Astrocyte (in vitro differentiated cells and primary cell): ENCODE results near the gene ICAM1. TPM values are rescaled to one million over a fixed set of nuclear protein-coding genes. Genes with fewer than 3 reads are reported as not detected.

Experiments
- DNase-seq: peaks from one replicate; pipeline ENCODE4 v3.0.0-alpha.2; 2010; ENCODE audit warnings: low read depth
- FAIRE-seq: peaks from 2 replicates; lab custom pipeline; 2011; peaks lifted over from hg19 to GRCh38; lab: Jason Lieb, UNC
- H2AFZ ChIP-seq: 2 replicates; pipeline ENCODE4 v1.6.0; 2012; ENCODE audit warnings: low read depth, low read length, inconsistent platforms
- H3K27ac ChIP-seq: 2 replicates; pipeline ENCODE4 v1.5.1; 2011; ENCODE audit warnings: low read depth, low read length, inconsistent platforms
- H3K27me3 ChIP-seq: 2 replicates; pipeline ENCODE4 v1.6.0; 2011; ENCODE audit warnings: low read length, inconsistent platforms; ENCODE audit not compliant: insufficient read depth
- H3K36me3 ChIP-seq: 2 replicates; pipeline ENCODE4 v1.5.1; 2011; ENCODE audit warnings: low read length, inconsistent platforms; ENCODE audit not compliant: insufficient read depth
- H3K4me1 ChIP-seq: 2 replicates; pipeline ENCODE4 v1.5.1; 2011; ENCODE audit warnings: low read length, inconsistent platforms; ENCODE audit not compliant: insufficient read depth
- H3K4me2 ChIP-seq: 2 replicates; pipeline ENCODE4 v1.6.0; 2012; ENCODE audit warnings: low read length, inconsistent platforms
- H3K4me3 ChIP-seq: 2 replicates; pipeline ENCODE4 v1.5.1; 2011; ENCODE audit warnings: low read depth, mild to moderate bottlenecking, low read length, inconsistent platforms; ENCODE audit not compliant: insufficient read depth
- H3K79me2 ChIP-seq: 2 replicates; pipeline ENCODE4 v1.6.0; 2012; ENCODE audit warnings: mild to moderate bottlenecking, low read length, inconsistent platforms; ENCODE audit not compliant: insufficient read depth
- H3K9ac ChIP-seq: 2 replicates; pipeline ENCODE4 v1.6.0; 2012; ENCODE audit warnings: mild to moderate bottlenecking, low read length, inconsistent platforms
- H3K9me3 ChIP-seq: 2 replicates; pipeline ENCODE4 v1.5.1; 2012; ENCODE audit warnings: low read depth, mild to moderate bottlenecking, low read length, inconsistent platforms; ENCODE audit not compliant: insufficient read depth
- H4K20me1 ChIP-seq: 2 replicates; pipeline ENCODE4 v1.6.0; 2012; ENCODE audit warnings: low read length, inconsistent platforms; ENCODE audit not compliant: insufficient read depth
- H3K27ac Mint-ChIP-seq: one replicate; pipeline ENCODE4 v1.8.0; 2021; ENCODE audit warnings: mild to moderate bottlenecking, mixed read lengths; ENCODE audit not compliant: unreplicated experiment
- H3K27me3 Mint-ChIP-seq: one replicate; pipeline ENCODE4 v1.8.0; 2021; ENCODE audit warnings: low read depth, mixed read lengths; ENCODE audit not compliant: unreplicated experiment
- H3K36me3 Mint-ChIP-seq: one replicate; pipeline ENCODE4 v1.8.0; 2021; ENCODE audit warnings: low read depth, mixed read lengths; ENCODE audit not compliant: unreplicated experiment
- H3K4me1 Mint-ChIP-seq: one replicate; pipeline ENCODE4 v1.8.0; 2021; ENCODE audit warnings: low read depth, mixed read lengths; ENCODE audit not compliant: unreplicated experiment
- H3K4me3 Mint-ChIP-seq: one replicate; pipeline ENCODE4 v1.8.0; 2021; ENCODE audit warnings: mild to moderate bottlenecking, moderate library complexity, mixed read lengths; ENCODE audit not compliant: unreplicated experiment
- H3K9me3 Mint-ChIP-seq: one replicate; pipeline ENCODE4 v1.8.0; 2021; ENCODE audit warnings: mild to moderate bottlenecking, mixed read lengths; ENCODE audit not compliant: unreplicated experiment
- EZH2 ChIP-seq: IDR thresholded peaks from 2 replicates; pipeline ENCODE4 v1.6.1; 2012; ENCODE audit warnings: mild to moderate bottlenecking, low read length, inconsistent platforms; ENCODE audit not compliant: insufficient read depth
- total RNA-seq: library from RNA; stranded (reverse); gene quantifications from 2 replicates; pipeline ENCODE4 v1.2.1, GENCODE V29; 2021
- TF ChIP-seq, protein P1 (sequence below): IDR thresholded peaks from 2 replicates; pipeline ENCODE4 v1.5.1; 2011; ENCODE audit warnings: low read depth, mild to moderate bottlenecking, inconsistent platforms, low read length, moderate library complexity; ENCODE audit not compliant: insufficient read depth

The ICAM1 gene
- total RNA-seq, 1 donor from 2014 or later = 11.0 TPM

DNA sequence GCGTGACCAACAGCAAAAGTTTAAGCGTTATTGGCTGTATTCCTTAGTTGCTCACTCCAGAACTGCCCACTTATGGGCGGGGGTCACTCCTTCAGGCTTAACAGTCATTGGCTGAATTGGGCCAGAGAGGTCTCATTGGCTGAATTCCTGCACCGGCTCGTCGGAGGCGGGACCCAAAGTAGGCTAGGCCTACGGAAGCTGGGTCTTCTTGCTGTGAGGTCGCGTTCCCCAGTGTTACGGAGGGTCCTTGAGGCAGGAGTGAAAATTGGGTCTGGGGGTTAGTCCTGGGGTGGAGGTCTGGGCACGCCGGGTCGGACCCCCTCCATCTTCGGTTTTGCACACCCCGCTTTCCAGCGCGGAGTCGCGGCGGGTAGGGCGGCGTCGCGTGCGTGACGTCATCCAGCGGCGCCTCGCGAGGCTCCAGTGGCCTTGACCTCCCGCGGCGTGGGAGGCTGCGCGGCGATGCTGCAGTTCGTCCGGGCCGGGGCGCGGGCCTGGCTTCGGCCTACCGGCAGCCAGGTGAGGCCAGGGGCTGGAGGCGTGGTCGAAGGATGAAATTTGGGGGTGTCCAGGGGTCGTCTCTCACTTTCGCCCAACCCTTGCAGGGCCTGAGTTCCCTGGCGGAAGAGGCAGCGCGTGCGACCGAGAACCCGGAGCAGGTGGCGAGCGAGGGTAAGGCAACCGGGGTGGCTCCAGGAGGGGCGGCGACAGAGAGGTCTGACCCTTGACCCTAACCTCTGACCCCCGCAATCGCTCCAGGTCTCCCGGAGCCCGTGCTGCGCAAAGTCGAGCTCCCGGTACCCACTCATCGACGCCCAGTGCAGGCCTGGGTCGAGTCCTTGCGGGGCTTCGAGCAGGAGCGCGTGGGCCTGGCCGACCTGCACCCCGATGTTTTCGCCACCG, 18.9 kb upstream of the ICAM1 start, which contains the start of gene MRPL4:
MRPL4 (plus strand) TSS at position 423 of the 903 bp plus-strand sequence; CDS start at position 463, 40 bp downstream.
- Mint-ChIP-seq H3K4me1 (no peaks in the 10 kb centered on the region), H3K9me3 (no peaks in the 10 kb centered on the region), H3K4me3 (peak within 1 kb of the TSS; percentile 97), H3K27ac (peak within 1 kb of the TSS; percentile 86), H3K36me3 (peaks cover 14% of the 10 kb centered on the region), H3K27me3 (no peaks in the 10 kb centered on the region)
- no peaks in the 10 kb centered on the region for H3K9me3 ChIP-seq
- H3K36me3 ChIP-seq = peaks cover 9% of the 10 kb centered on the region
- peak within 1 kb of the TSS; percentile 96 for H3K4me2 ChIP-seq
- H3K9ac ChIP-seq = peak within 1 kb of the TSS; percentile 89
- no peak for TF ChIP-seq EZH2
- TF ChIP-seq, protein P1, sequence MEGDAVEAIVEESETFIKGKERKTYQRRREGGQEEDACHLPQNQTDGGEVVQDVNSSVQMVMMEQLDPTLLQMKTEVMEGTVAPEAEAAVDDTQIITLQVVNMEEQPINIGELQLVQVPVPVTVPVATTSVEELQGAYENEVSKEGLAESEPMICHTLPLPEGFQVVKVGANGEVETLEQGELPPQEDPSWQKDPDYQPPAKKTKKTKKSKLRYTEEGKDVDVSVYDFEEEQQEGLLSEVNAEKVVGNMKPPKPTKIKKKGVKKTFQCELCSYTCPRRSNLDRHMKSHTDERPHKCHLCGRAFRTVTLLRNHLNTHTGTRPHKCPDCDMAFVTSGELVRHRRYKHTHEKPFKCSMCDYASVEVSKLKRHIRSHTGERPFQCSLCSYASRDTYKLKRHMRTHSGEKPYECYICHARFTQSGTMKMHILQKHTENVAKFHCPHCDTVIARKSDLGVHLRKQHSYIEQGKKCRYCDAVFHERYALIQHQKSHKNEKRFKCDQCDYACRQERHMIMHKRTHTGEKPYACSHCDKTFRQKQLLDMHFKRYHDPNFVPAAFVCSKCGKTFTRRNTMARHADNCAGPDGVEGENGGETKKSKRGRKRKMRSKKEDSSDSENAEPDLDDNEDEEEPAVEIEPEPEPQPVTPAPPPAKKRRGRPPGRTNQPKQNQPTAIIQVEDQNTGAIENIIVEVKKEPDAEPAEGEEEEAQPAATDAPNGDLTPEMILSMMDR = no peak
- H3K79me2 ChIP-seq = peaks cover 23% of the 10 kb centered on the region
- H3K27ac ChIP-seq = peak within 1 kb of the TSS; percentile 75
- H3K4me1 ChIP-seq = peaks cover 9% of the 10 kb centered on the region
- H3K27me3 ChIP-seq = no peaks in the 10 kb centered on the region
- H2AFZ ChIP-seq = peak within 1 kb of the TSS; percentile 94
- peaks cover 4% of the 10 kb centered on the region for H4K20me1 ChIP-seq
- FAIRE-seq = peak; percentile 29
- H3K4me3 ChIP-seq = peak within 1 kb of the TSS; percentile 91
- DNase-seq = peak; percentile 97

DNA sequence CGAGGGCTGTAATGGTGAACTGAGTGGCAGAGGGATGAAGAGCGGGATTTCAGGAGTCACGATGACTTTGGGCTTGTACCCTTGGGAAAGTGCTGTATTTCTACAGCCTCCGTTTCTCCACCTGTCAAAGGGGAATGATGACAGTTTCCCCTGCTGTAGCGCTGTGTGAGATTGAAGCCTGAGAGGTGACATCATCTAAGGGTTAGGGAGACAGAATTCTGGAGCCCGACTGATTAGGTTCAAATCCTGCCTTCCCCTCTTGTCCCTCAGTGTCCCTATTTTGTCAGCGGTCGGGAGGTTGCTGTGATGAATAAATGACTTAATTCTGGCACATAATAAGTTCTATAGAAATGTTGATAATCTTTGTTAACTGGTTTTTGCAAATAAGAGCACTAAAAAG, 18.2 kb upstream of the ICAM1 start:
- Mint-ChIP-seq H3K27ac (peak overlapping the region; percentile 86), H3K9me3 (no peaks in the 10 kb centered on the region), H3K4me3 (peak overlapping the region; percentile 97), H3K36me3 (peaks cover 21% of the 10 kb centered on the region), H3K27me3 (no peaks in the 10 kb centered on the region), H3K4me1 (no peaks in the 10 kb centered on the region)
- no peaks in the 10 kb centered on the region for H3K27me3 ChIP-seq
- no peak for TF ChIP-seq EZH2
- TF ChIP-seq, protein P1 = no peak
- peak overlapping the region; percentile 75 for H3K27ac ChIP-seq
- peaks cover 9% of the 10 kb centered on the region for H3K4me1 ChIP-seq
- DNase-seq (no peak), FAIRE-seq (no peak)
- peak overlapping the region; percentile 89 for H3K9ac ChIP-seq
- H2AFZ ChIP-seq = peak overlapping the region; percentile 94
- peak overlapping the region; percentile 91 for H3K4me3 ChIP-seq
- H3K36me3 ChIP-seq = peaks cover 13% of the 10 kb centered on the region
- H3K9me3 ChIP-seq = no peaks in the 10 kb centered on the region
- peaks cover 23% of the 10 kb centered on the region for H3K79me2 ChIP-seq
- peaks cover 8% of the 10 kb centered on the region for H4K20me1 ChIP-seq
- peak overlapping the region; percentile 96 for H3K4me2 ChIP-seq
